Stimulated activated CD4-positive, alpha-beta T cell treated with anti-CD3 and anti-CD28 coated beads, TNF-alpha, amount 100 ng/mL, for 48 hours (primary cell): ENCODE data around the gene GAGE12F.
"Not testable (repeated sequence)": the region's sequence is repeated elsewhere in the genome, so short reads cannot be mapped to it uniquely, and the experiment has no call there.

Experiments
- DNase-seq, 3 donors: peaks; one replicate each; pipeline ENCODE4 v3.0.0-alpha.2; 2020; ENCODE audit warnings: low read depth in 3 of 3

The GAGE12F gene

DNA sequence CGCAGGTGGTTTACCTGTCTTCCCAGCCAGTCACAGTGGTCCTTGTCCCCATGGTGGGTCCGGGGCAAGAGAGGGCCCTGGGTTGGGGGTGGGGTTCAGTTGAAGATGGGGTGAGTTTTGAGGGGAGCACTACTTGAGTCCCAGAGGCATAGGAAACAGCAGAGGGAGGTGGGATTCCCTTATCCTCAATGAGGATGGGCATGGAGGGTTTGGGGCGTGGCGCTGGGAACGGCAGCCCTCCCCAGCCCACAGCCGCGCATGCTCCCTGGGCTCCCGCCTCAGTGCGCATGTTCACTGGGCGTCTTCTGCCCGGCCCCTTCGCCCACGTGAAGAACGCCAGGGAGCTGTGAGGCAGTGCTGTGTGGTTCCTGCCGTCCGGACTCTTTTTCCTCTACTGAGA is at the start of gene GAGE12F:
Gene GAGE12F (plus strand): TSS at position 301 of the 400 bp plus-strand sequence. CDS start 1,155 bp downstream, outside the sequence.
- DNase-seq: not testable (repeated sequence)

- not testable (repeated sequence) for DNase-seq
These were observed 28.8 kb upstream of the GAGE12F start, which contains the start of gene GAGE12C for GRCh38 chrX:49531877-49532276. Gene GAGE12C (plus strand): TSS chrX:49532177. CDS start chrX:49533332, 1,155 bp downstream.

GRCh38 chrX:49541433-49541832 is 19.2 kb upstream of the GAGE12F start, which contains the start of gene GAGE12D:
Gene GAGE12D (plus strand): TSS chrX:49541733. CDS start chrX:49542888, 1,155 bp downstream.
- DNase-seq: not testable (repeated sequence)

- not testable (repeated sequence) for DNase-seq
These were observed 9.7 kb upstream of the GAGE12F start, which contains the start of gene GAGE12E for GRCh38 chrX:49550989-49551388. Gene GAGE12E (plus strand): TSS chrX:49551289. CDS start chrX:49552444, 1,155 bp downstream.

DNA sequence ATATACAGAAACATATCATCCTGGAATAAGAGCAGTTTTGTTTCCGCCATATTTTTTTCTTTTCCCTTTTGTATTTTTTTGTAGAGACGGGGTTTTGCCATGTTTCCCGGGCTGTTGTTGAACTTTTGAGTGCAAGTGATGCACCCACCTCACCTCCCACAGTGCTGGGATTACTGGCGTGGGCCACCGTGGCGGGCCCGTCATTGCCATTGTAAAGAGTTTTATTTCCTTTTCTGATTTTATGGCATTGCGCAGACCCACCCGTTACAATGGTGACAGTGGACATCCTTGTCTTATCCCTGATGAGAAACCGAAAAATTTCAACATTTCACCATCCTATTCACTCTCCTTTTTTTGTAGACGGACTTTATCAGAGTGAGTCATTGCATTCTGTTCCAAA is 8.1 kb downstream of the GAGE12F start:
- not testable (repeated sequence) for DNase-seq

DNA sequence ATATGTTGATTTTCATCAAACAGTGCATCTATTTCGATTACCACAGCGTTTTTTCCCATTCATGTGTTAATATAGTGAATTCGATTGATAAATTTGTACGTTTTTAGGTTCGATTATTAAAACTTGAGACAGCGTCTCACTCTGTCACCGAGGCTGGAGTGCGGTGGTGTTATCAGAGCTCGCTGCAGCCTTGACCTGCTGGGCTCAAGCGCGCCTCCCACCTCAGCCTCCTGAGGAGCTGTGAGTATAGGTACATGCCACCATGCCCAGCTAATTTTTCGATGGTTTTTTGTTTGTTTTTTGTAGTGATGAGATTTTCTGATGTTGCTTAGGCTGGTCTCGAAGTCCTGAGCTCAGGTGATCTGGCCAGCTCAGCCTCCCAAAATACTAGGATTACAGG is 8.5 kb downstream of the GAGE12F start:
- not testable (repeated sequence) for DNase-seq

DNA sequence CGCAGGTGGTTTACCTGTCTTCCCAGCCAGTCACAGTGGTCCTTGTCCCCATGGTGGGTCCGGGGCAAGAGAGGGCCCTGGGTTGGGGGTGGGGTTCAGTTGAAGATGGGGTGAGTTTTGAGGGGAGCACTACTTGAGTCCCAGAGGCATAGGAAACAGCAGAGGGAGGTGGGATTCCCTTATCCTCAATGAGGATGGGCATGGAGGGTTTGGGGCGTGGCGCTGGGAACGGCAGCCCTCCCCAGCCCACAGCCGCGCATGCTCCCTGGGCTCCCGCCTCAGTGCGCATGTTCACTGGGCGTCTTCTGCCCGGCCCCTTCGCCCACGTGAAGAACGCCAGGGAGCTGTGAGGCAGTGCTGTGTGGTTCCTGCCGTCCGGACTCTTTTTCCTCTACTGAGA is 9.5 kb downstream of the GAGE12F start, which contains the start of gene GAGE12G:
Gene GAGE12G (plus strand): TSS at position 301 of the 400 bp plus-strand sequence. CDS start 1,155 bp downstream, outside the sequence.
- DNase-seq: not testable (repeated sequence)

GRCh38 chrX:49579649-49580048 is 19.0 kb downstream of the GAGE12F start, which contains the start of gene GAGE12H:
Gene GAGE12H (plus strand): TSS chrX:49579949. CDS start chrX:49581104, 1,155 bp downstream.
- DNase-seq: not testable (repeated sequence)

DNA sequence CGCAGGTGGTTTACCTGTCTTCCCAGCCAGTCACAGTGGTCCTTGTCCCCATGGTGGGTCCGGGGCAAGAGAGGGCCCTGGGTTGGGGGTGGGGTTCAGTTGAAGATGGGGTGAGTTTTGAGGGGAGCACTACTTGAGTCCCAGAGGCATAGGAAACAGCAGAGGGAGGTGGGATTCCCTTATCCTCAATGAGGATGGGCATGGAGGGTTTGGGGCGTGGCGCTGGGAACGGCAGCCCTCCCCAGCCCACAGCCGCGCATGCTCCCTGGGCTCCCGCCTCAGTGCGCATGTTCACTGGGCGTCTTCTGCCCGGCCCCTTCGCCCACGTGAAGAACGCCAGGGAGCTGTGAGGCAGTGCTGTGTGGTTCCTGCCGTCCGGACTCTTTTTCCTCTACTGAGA is 28.6 kb downstream of the GAGE12F start, which contains the start of gene GAGE2A:
Gene GAGE2A (plus strand): TSS at position 301 of the 400 bp plus-strand sequence. CDS start 1,155 bp downstream, outside the sequence.
- DNase-seq: not testable (repeated sequence)

DNA sequence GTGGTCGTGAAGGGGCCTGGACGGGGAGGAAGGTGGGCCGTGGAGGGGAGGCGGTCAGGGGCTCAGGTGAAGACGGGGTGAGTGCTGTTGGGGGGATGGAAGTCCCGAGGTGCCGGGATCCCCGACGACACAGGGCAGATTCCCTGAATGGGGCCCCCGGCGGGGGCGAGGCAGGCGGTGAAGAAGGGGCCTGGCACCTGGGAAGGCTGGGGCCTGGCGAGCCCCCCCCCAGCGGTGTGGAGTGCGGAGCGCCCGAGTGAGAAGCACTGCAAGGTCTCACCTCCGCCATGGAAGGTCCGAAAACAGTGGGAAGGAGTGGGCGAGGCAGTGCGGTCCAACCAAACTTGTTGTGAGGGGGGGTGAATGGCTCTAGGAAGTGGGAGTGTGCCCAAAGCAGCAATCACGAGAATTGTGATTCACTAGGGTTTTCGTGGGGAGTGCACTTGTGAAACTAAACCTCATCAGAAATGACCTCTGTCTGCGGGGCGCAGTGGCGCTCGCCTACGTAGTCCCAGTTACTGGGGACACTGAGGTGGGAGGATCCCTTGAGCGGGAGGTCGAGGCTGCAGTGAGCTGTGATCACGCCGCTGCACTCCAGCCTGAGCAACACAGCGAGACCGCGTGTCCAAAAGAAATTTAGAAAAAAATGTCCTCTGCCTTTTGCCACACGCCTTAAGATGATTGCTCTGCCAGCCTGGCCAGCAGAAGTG is 29.3 kb downstream of the GAGE12F start:
- not testable (repeated sequence) for DNase-seq

DNA sequence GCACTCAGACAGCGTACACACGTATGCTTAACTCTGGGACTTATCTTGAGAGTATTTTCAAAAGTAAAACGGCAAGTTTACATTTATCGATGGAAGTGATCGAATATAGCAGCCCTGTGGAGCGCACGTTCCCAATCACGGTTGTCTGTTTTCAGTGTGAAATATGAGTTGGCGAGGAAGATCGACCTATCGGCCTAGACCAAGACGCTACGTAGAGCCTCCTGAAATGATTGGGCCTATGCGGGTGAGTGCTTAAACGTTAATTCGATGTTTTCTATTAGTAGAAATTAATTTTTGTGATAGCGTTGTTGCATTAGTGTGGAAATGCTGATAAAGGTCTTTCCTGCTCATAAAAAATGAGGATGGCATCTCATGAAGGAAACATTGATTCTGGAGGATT is 29.8 kb downstream of the GAGE12F start:
- not testable (repeated sequence) for DNase-seq

- DNase-seq: not testable (repeated sequence)
These were observed 38.1 kb downstream of the GAGE12F start, which contains the start of gene GAGE1 for GRCh38 chrX:49598720-49599119. Gene GAGE1 (plus strand): TSS chrX:49599020. CDS start chrX:49600175, 1,155 bp downstream.

GRCh38 chrX:49610718-49611310 is 50.2 kb downstream of the GAGE12F start:
- DNase-seq: no peak
